ENCODE data around the gene PDE9A. TPM values are rescaled to one million over a fixed set of nuclear protein-coding genes. Genes with fewer than 3 reads are reported as not detected.
"Not testable (repeated sequence)": the region's sequence is repeated elsewhere in the genome, so short reads cannot be mapped to it uniquely, and the experiment has no call there.

Gene PDE9A
- polyA plus RNA-seq, 3 donors: 5.6 to 13.6 (median 6.2) TPM

DNA sequence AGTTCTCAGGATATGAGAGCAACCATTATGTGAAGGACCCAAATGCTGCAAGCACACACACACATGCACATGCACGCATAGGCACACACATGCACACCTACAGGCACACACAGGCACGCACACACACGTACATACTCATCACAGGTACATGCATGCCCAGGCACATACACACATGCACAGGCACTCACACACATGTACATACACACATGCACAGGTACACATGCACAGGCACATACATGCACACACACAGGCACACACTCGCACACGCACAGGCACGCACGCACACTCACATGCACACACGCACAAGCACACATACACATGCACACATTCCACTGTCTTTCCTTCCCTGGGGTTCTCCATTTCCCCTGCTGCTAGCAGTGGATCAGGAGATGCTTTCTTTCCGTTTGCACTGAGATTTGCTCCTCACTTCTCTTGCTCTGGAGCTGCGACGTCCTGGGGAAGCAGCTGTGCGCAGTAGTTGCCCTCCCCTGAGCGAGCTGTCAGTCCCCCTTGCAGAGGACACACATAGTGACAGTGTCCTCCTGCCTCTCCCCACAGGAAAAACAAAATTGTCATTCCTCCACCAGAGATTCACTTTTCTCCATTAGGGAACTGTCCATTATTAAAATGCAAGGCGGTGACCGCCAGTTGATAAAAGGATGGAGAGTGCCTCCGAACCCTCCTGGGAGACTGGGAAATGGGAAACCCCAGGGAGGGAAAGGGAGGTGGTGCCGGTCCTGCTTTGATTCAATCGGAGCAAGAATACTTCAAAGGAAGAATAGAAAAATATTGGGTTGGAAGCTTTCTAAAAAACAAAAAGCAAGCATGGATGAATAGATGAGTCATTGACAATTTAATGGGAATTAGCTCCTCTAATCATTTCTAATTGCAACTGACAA is 156.4 kb downstream of the PDE9A start:
- 75 to 86% (median 79%) methylated on average over 18 of the region's 18 CpGs for WGBS, 3 donors
- H3K27ac ChIP-seq (ENCODE audit: low read depth, low read length): no peak overlapping the region

DNA sequence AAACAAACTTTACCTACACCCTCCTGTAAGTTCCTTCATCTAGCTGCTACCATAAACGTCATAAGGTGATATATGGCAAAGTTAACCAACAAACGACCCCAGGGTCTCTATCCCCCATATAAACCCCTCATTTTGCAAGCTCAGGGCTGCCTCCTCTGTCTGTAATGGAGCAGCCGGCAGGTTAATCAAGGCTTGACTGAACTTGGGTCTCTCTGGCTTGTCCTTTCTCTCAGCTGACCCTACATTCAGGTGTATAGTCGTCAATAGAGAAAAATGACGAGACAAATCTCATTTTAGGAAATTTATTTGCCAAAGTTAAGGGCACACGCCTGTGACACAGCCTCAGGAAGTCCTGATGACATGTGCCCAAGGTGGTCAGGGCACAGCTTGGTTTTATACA is 158.5 kb downstream of the PDE9A start:
- WGBS, 3 donors: 60 to 68% (median 61%) methylated on average over 6 of the region's 6 CpGs
- no peak overlapping the region for H3K27ac ChIP-seq (ENCODE audit: low read depth, low read length)

DNA sequence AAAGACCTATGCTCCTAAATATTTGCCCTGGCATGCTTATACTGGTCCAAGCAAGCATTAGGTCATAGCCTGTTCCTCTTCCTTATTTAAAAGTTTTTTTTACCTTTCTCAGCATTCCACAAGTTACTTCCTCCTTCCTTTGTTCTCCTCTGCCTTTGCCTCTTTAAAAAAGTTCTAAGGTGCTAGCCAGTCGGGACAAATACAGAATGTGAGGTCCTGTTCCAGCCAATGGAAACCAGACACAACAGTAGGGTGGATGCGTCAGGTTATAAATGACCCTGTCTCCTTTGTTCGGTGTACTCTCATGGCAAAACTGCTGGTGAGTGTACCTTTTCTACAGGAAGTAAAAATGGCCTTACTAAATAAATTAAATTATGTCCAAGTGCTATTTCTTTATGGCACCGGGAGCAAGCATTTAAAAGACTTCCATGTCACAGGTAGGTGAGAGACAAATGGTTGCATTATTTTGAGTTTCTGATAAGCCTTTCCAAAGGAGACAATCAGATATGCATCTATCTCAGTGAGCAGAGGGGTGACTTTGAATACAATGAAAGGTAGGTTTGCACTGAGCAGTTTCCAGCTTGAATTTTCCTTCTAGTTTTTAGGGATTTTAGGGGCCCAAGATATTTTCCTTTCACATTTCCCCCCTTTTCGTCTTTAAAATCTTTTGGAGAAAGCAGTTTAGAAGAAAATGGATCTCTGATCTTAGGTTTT is 159.3 kb downstream of the PDE9A start:
- 45 to 62% (median 58%) methylated on average over 5 of the region's 5 CpGs for WGBS, 3 donors
- not testable (repeated sequence) for H3K27ac ChIP-seq (ENCODE audit: low read depth, low read length)

DNA sequence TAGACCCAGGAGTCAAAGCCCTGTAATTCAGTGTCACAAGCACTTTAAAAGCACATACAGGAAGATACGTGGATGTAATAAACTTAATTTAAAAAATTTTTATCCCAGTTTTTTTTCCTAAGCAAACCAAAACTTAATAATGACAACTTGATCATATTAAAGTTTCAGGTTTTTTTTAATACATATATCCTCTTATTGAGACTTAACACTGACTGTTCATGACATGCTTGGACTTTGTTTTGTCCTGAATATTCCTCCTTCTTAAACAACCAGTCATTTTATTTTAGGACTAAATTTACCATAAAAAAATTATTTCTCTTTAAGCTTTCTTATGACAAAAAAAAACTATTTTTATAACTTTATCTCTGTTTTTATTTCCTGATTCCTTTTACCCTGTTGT is 161.8 kb downstream of the PDE9A start:
- 88 to 96% (median 89%) methylated on average over 1 of the region's 1 CpG for WGBS, 3 donors
- no peak overlapping the region for H3K27ac ChIP-seq (ENCODE audit: low read depth, low read length)

DNA sequence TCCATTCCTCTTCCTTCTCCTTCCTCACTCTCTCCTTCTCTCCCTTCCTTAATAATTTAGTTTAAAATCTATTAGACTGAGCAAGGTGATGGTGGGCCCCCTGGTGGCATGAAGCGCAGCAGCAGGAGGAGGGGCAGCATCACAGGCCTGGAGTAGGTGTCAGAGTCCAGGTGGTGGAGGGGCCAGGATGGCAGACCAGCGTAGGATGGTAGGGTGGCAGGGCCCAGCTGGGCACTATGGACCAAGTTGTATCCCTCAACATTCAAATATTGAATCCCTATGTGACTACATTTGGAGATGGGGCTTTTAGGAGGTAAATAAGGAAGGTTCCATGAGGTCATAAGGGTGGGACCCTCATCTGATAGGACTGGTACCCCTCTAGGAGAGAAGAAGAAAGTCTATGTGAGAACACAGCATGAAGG is 164.9 kb downstream of the PDE9A start:
- H3K27ac ChIP-seq (ENCODE audit: low read depth, low read length): no peak overlapping the region
- WGBS, 3 donors: 32 to 43% (median 38%) methylated on average over 2 of the region's 2 CpGs

DNA sequence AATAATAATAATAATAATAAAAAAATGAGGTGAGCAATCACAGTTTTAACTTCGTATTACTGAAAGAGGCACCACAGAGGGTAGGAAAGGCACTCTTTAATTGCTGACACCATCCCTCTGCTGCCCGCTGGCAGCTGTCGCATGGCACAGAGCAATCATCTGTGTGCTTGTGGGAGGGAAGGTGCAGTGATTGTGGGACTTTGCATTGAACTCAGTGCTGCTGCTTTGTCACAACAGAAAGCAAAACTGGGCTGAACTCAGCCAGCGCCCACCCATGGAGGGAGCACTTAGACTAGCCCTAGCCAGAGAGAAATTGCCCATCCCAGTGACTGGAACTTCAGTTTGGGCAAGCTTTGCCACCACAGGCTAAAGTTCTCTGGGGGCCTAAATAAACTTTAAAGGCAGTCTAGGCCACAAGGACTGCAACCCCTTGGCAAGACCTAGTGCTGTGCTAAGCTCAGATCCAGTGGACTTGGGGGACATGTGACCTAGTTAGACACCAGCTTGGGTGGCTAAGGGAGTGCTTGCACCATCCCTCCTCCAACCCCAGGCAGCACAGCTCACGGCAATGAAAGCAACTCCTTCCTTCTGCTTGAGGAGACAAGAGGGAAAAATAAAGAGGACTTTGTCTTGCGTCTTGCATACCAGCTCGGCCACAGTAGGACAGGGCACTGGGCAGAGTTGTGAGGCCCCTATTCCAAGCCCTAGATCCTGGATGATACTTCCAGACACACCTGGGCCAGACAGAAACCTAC is 166.6 kb downstream of the PDE9A start:
- 83 to 92% (median 85%) methylated on average over 7 of the region's 7 CpGs for WGBS, 3 donors

DNA sequence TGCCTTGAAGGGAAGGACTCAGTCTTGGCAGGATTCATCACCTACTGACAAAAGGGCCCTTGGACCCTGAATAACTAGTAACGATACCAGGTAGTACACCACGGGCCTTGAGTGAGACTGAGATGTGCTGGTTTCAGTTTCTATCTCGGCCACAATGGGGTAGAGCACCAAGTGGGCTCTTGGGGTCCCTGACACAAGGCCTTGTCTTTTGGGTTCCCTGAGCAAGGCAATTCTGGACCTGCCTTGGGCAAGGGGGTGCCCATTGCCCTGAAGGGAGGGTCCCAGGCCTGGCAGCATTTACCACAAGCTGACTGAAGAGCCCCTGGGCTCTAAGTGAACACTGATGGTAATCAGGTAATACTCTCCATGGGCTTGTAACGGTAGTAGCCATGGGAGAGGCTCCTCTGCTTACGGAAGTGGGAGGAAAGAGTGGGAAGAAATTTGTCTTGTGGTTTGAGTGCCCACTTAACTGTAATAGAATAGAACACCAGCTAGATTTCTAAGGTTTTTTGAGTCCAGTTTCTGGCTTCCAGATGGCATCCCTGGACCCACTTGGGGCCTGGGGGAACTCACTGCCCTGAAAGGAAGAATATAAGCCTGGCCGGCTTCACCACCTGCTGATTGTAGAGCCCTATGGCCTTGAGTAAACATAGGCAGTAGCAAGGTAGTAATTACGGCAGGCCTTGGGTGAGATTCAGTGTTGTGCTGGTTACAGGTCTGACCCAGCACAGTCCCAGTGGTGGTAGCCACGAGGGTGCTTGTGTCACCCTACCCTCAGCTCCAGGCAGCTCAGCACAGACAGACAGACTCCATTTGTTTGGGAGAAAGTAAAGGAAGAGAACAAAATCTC is 167.4 kb downstream of the PDE9A start:
- 70 to 90% (median 88%) methylated on average over 8 of the region's 8 CpGs for WGBS, 3 donors
- H3K27ac ChIP-seq (ENCODE audit: low read depth, low read length): no peak overlapping the region

More for the DNA sequence above, 166.6 kb downstream of the PDE9A start:
- no peak overlapping the region for H3K27ac ChIP-seq (ENCODE audit: low read depth, low read length)

Other genes with a start within 250 kb of the PDE9A start
- under 1 TPM in 2 of 3 donors, not detected in 1; 0.14 to 0.56 TPM for gene UBASH3A, start 249.7 kb upstream of the PDE9A start, polyA plus RNA-seq
- gene RSPH1, start 157.4 kb upstream of the PDE9A start, polyA plus RNA-seq: 1 to 10 TPM in 1 of 3 donors, under 1 TPM in 2; 0.13 to 1.6 (median 0.34) TPM
- gene SLC37A1, start 139.8 kb upstream of the PDE9A start, polyA plus RNA-seq: 1 to 10 TPM; 3.7 to 4.6 (median 4.4) TPM
- 10 to 100 TPM in 1 of 3 donors, 1 to 10 TPM in 2; 7.9 to 15.7 (median 9.1) TPM for gene WDR4, start 225.9 kb downstream of the PDE9A start, polyA plus RNA-seq
- gene NDUFV3, start 239.7 kb downstream of the PDE9A start, polyA plus RNA-seq: 10 to 100 TPM; 20.0 to 27.3 (median 24.0) TPM

Measured in adipose tissue (tissue), 3 donors.